Stimulated activated naive CD4-positive, alpha-beta T cell treated with Interleukin-2 at 50 U/mL for 16 hours (primary cell): ENCODE measurements around the gene SMARCD3.

Source experiments
- DNase-seq: peaks from one replicate; lab custom pipeline; 2025; lab: John Stamatoyannopoulos, UW

SMARCD3 gene

DNA sequence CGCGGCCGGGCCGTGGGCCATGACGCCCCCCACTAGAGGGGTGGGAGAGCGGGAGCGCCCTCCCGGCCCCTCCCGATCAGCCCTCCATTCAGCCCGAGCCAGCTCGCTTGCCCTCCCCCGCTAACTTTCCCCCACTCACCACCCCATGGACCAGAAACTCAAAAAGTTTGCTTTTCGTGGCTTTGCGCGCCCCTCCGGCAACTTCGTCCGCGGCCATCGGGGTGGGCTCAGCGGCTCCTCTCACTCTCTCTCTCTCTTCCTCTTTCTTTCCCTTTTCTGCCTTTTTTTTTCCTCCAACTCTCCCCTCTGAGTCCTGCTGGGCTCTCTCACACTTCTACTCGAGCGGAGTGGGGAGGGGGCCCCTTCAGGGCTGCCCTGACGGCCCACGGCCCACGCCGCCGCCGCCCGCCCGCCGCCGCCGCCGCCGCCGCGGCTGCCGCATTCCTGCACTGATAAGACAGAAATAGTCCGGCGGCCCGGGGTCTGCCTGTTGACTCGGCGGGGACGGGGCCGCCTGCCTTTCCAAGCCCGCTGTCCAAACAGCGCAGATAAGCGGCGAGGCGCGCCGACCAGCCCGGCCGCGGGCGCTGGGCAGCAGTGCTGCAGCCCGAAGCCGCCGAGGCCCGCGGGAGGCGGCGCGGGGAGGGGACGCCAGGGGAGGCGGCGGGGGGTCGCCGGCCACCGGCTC, at the start of gene SMARCD3:
SMARCD3 (minus strand) TSS at position 349 of the 688 bp plus-strand sequence; CDS start at position 217, 132 bp downstream.
- DNase-seq: peak; percentile 24

DNA sequence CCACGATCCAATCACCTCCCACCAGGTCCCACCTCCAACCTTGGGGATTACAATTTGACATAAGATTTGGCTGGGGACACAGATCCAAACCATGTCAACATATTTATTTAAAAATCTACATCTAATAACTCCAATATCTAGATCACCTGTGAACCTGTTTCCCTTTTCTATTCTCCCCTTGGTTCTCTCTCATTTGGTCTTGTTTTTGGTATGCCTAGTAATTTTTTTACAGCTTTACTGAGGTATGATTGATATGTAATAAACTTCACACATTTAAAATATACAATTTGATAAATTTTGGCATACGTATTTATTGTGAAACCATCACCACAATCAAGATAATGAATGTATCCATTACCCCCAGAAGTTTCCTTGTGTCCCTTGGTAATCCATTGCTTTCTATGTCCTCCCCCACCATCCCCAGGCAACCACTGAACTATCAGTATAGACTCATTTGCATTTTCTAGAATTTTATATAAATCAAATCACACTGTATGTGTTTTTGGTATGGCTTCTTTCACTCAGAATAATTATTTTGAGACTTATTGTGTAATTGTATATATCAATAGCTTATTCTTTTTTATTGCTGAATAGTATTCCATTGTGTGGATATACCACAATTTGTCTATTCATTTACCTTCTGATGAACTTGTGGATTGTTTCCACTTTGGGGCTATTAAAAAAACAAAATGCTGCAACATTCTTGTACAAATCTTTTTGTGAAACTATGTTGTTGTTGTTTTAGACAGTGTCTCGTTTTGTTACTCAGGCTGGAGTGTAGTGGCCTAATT, 47.9 kb upstream of the SMARCD3 start:
- DNase-seq: no peak

DNA sequence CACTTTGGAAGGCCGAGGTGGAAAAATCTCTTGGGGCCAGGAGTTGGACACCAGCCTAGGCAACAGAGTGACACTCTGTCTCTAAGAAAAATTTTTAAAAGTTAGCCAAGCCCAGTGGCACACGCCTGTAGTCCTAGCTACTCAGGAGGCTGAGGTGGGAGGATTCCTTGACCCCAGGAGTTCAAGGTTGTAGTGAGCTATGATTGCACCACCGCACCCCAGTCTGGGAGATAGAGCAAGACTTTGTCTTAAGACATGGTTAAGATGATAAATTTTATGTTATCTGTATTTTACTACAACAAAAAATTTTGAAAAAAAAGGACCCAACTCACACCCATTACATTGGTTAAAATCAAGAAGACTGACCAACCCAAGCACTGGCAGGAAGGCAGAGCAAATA, 44.4 kb upstream of the SMARCD3 start:
- DNase-seq: no peak

DNA sequence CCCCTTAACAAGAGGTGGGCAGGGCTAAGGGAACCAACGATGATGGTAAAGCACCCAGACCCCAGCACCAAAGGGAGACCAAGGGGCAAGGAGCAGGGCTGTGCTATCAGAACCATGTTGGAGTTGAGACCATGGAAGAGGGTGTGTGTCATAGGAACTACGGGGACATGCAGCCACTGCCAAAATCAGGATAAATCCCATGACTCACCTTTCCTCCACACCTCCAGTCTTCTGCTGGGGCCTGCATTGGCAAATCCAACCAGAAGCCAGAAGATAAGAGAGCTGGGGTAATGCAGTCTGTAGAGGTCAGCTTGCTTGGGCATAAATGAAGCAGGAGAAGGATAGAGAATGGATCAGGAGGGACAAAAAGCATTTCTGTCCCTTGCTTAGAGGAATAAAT, 42.7 kb upstream of the SMARCD3 start:
- no peak for DNase-seq

DNA sequence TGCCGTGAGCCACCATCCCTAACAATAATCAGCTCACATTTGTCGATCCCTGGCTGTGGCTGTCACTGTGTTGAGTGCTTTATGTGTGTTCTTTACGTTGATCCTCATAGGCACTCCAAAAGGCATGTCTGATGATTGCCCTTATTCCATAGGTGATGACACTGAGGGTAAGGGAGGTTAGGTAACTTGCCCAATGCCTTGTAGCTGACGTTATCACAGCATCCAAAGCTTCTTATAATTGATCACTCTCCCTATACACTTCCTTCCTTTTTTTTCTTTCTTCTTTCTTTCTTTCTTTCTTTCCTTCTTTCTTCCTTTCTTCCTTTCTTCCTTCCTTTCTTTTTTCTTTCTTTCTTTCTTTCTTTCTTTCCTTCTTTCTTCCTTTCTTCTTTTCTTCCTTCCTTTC, 41.9 kb upstream of the SMARCD3 start:
- no peak for DNase-seq

DNA sequence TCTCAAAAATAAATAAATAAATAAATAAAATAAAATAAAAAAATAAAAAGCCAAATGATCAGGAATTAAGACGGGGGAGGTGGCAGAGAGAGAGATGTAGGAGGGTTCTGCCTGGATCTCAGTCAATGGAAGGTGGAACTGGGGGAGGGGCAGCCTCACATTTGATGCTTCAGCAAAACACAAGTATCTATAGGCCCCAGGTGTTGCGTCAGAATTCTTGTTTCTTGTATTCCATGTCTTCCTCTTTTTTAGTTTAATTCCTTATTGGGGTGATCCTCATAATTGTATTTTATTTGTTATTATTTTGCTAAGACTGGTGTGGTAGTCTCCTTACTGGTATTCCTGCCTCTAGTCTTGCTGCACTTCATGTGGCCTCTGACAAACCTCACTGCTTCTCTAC, 41.4 kb upstream of the SMARCD3 start:
- no peak for DNase-seq

DNA sequence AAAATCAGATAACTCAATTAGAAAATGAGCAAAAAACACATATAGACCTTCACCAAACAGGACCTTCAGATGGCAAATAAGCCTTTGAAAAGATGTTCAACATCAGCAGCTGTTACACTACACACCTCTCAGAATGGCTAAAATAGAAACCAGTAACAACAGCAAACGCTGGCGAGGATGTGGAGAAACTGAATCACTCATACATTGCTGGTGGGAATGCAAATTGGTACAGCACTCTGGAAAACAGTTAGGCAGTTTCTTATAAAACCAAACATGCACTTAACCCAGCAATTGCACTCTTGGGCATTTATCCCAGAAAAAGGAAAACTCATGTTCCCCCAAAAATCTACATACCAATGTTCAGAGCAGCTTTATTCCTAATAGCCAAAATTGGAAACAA, 37.7 kb upstream of the SMARCD3 start:
- DNase-seq: no peak

DNA sequence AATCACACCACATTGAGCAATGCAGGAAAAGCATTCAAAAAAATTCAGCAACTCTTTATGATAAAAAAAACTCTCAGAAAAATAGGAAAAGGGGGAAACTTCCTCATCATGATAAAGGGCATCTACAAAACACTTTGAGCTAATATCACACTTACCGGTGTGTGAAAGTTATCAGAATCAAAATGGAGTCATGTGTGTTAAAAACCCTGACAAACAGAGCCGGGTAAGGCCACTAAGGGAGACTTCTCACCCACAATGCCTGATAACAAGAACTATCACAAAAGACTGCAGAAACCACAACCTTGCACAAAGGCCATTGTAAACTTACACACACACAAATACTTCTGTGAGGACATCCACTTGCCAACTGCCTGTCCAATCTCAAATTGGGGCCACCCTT, 34.8 kb upstream of the SMARCD3 start:
- no peak for DNase-seq

DNA sequence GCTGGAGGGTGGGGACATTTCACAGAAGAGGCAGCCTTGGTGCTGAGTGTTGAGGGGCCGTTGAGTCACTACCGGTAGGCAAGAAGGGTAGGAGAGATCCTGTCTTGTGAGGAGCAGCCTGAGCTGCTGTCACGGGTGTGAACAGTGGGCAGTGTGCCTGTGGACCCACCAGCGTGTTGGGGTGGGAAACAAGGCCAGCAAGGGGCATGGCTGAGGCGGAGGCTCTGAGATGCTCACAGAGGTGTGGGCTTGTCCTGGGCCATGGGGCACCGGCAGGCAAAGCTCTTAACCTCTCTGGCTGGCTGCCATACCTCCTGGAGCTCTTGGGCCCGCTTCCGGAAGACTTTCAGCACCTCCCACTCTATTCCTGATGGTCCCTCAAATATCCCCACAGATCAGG, 33.6 kb upstream of the SMARCD3 start:
- no peak for DNase-seq

DNA sequence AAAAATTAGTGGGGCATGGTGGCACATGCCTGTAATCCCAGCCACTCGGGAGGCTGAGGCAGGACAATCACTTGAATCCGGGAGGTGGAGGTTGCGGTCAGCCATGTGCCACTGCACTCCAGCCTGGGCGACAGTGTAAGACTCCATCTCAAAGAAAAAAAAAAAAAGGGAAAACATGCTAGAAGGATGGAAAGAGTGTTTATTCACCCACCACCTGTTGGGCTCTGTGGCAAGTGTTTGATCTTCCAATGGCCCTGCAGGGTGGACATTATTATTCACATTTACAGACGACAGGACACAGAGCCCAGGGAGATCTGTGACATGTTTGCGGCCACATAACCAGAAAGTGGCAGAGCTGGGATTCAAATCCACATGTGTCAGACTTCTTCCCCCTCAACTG, 33.2 kb upstream of the SMARCD3 start:
- DNase-seq: no peak

DNA sequence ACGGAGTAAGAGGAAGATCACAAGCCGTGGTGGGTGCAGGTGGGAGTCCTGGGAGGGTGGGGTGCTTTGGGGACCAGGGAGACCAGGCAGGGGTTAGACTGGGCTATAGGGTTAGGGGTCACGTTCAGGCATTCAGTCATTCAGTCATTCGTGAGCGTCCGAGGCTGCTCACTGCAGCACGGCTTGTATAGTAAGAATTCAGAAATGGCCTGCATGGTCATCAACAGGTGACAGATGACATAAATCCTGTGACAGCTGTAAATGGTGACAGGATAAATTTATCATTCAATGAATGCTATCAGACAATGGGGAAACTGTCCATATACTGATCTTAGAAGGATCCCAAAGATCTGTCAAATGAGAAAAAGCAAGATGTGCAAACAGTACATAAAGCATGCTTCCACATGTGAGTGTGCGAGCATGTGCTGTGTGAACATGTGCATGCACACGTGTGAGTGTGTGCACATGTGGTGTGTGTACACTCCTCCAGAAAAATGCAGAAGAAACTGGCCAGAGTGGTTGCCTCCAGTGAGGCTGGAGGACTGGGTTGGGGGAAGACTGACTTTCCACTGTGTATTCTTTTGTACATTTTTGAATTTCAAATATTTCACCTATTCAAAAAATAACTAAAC, 32.0 kb upstream of the SMARCD3 start:
- DNase-seq: no peak

DNA sequence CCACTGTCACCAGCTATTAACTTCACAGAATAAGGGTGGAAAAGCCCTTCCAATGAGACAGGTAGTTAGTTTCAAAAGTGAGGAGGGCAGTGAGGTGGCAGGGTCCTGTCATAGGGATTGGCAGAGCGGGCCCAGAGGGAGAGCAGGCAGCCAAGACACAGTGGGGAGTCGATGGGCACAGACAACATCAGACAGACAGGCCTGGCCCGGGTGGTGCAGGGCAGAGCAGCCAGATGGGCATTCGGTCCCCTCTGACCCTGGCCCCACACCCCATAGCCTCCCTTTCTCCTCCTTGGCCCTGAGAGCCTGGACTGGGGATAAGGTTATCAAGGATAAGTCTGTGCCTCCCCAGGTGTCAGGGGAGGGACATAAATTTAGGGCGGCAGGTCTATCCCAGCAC, 31.4 kb upstream of the SMARCD3 start:
- DNase-seq: no peak

DNA sequence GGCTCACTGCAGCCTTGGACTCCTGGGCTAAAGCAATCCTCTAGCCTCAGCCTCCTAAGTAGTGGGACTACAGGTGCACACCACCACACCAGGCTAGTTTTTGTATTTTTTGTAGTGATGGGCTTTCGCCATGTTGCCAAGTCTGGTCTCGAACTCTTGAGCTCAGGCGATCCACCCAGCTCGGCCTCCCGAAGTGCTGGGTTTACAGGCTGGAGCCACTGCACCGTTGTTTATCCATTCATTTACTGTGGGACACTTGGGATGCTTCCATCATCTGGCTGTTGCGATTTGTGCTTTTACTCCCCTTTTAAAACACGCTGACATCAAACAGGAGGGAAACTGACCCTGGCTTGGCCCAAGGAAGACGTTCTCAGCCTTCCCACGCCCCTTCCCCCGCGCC, 30.5 kb upstream of the SMARCD3 start:
- no peak for DNase-seq

DNA sequence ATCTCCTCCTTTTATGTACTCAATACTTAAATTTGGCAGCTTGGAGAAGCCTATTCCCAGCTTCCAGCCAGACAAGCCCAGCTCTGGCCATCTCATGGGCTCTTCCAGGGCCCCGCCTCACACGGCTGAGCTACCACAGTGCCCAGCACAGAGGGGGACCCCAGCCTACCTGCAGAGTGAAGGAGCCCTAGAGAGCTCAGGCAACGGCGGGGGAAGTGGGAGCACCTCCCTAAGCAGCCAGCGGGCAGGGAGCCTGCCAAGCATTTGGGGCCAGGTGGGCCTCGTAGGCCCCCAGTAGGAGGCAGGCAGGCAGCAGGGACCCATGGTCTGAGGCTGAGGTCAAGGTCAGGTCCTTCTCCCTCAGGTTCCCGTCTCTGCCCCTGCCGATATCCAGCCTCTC, 29.1 kb upstream of the SMARCD3 start:
- DNase-seq: no peak

DNA sequence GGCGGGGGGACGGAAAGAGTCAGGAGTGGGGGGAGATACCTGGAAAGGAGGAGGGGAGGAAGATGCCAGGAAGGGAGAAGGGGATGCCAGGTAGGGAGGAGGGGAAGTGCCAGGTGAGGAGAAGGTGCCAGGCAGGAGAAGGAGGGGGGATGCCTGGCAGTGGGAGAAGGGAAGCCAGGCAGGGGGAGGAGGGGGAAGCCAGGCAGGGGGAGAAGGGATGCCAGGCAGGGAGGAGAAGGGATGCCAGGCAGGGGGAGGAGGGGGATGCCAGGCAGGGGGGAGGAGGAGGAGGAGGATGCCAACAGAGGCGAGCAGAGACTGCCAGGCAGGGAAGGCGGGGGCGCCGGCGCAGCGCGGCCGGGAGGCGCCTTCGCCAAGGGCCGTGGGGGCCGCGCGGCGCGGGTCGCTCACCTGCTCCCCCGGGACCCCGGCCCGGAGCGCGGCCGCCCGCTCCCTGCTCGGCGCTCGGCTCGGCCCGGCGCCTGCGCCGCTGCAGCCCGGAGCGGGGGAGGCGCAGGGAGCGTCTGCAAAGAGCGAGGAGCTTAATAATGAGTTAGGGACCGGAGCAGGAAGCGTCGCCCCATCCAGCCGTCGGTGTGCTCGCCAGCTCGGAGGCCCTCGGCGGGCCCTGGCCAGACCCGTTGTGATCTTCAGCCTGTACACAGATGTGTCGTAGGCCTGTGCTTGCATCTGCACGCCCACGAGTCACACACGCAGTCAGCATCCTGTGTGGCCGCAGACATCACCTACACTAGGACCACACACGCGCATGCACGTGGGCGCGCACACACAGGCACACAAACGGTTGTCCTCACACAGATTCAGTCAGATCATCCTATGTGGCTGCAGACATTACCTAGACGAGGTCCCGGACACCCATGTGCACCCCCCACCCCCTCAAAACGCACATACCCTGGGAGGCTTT, 28.4 kb upstream of the SMARCD3 start:
- DNase-seq: peak; percentile 65

DNA sequence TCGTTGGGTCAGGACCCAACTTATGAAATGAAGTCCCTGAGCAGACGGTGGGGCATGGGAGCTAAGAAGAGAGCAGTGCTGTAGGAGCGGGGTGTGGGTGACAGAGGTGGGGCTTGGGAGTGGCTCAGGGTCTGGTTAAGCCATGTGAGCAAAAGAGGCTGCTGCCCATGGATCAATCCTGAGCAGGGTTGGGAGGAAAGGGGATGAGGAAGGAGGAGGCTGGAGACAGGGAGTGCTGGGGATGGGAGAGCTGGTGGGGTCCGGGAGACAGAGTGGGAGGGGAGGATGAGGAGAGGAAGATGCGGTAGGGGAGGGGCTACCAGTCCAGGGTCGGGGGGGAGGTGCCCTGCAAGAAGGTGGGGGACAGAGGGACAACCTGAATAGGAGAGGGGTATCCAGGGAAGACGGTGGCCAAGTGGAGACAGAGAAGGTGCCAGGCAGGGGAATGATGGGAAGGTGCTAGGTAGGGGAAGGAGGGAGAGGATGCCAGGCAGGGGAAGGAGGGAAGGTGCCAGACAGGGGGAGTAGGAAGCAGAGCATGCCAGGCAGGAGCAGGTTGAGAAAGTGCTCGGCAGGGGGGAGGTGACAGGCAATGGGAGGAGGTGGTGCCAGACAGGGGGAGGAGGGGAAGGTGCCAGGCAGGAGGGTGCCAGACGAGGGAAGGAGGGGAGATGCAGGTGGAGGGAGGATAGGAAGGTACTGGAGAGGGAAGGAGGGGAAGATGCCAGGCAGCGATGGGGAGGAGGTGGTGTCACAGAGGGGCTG, 27.5 kb upstream of the SMARCD3 start:
- no peak for DNase-seq

DNA sequence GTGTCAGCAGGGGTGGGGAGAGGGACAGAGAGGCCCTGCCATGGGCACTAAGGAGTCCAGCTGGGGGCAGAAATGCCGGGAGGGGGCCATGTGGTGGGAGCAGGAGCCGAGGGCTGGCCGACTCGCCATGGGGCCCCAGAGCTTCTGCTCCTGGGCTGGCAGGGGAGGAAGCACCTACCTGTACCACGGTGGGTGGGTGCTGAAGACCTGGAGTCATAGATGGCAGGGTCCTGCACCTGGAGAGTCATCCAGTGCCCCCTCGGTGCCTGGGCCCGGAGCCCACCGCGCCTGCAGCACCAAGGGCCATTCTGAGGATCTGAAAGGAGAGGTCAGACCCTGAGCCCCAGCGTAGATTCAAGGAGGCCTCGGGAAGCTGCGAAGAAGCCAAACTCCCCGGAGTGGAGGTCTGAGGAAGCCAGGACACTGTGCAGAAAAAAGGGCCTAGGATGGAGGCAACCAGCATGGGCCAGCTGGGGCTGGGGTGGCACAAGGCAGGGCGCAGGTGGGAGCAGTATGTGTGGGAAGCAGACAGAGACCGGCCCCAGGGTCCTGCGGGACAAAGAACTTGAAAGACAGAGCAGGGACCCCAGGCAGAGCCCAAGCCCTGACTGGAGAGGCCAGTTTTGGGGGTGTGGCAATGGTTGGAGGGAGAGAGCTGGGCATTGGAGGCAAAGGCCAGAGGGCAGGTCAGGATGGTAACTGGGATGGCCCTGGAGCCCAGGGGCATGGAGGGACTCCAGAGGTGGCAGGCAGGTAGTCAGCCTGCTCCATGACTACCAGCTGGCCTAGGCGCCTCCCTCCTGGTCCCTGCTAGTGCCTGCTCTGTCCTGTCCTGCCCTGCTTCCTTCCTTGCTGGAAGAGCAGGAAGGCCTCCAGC, 26.7 kb upstream of the SMARCD3 start:
- DNase-seq: no peak

DNA sequence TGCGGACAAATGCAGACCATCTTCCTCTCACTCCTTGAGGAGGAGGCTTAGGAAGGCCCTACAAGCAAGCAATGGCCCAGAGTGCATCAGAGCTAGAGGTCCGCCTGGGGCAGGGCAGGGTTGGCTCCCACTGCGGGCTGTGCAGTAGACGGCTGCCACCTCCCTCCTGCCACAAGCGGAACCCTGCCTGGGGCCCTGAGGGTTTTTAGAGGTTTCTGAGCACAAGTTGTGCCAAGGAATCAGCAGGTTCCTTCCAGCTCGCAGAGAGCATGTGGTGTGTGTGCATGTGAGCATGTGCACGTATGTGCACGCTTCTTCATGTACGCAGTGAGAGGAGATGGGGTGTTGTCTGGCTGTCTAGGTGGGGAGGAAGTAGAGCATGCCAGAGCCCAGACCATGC, 25.9 kb upstream of the SMARCD3 start:
- no peak for DNase-seq

DNA sequence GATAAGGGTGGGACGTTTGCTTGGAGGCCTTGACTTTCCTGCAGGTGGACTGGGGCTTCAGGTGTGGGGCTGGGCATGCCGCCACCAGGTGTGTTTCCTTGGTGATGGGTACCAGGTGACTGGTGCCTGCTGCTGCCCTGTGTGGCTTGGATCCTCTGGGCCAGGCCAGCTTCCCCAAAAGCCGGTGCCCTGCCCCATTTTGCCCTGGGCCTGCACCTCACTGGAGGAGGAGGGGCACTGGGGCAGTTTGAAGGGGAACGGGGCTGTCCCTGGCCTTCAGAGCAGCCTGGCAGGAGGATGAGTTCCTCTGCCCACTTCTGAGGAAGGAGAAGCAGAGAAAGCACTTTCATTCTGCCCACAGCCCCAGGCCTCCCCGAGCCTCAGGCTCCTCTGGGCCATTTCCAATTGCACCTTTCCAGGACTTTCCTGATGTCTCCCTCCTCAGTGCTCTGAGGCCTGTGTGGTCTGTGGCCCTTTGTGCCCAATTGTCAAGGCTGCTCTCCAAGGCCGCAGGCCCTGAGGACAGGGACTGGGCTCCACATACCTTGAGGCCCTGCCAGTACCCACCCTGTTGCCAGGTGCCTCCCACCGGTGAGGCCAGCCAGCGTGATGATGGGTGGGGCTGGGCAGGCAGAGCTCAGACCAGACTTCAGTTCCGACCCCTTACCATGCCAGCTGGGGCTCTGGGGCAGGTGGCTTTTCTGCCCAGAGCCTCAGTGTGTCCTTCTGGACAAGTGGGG, 25.3 kb upstream of the SMARCD3 start:
- no peak for DNase-seq

DNA sequence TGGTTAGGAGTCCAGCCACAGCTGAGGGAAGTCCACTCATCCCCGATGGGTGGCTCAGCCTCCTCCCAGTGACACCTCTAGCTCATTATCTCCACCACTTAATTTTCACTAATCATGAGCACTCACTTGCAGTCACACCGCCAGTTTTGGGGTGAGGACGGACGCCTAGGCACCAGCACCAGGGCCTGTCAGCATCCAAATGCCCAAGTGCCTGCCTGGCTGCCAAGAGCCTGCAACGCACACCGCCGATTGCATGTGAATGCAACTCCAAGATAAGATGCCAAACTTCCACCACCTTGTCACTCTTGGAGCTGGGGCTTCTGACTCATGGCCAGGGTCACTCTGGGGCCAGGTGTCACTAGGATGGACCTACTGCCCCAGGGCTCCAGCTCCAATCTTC, 24.4 kb upstream of the SMARCD3 start:
- DNase-seq: no peak
